GM12872 (cell line): ENCODE measurements around the gene TP53TG5.

Experiments used
- CTCF ChIP-seq: IDR thresholded peaks from 3 replicates; pipeline ENCODE4 v1.5.1; 2011; ENCODE audit warnings: low read depth, mild to moderate bottlenecking, low read length, moderate library complexity; ENCODE audit not compliant: insufficient read depth

The TP53TG5 gene

DNA sequence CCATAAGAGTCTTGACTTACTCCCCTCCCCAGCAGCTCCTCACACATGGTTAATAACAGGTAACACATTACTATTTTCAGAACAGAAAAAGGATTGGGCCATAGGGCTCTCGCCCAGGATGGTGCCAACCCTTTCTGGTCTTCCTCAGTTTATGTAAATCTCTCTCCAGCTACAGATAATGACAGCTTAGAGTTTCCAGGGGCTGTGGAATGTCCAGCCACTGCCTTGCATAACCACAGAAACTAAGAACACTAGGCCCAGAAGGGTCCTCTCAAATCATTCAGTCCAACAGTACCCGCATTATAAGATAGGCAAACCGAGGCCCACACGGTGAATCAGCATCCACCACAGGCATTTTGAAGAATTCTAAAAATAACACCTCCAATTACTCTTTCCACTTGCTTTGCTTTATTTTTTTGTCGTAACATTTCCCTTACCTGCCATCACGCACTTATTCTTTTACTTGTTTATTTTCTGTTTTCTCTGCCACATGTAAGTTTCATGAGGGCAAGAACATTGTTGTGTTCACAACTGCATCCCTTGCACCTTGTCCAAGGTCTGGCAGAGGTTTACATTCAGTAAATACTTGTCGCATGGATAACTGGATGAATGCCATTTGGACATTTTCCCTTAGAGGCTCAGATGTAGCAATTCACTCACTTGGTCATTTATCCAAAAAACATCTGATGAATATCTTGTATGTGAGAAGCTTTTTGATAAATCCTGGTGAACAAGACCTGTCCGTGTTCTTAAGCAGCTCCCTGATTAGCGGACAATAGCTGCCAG is 23.5 kb downstream of the TP53TG5 start:
- TF ChIP-seq CTCF = no peak

DNA sequence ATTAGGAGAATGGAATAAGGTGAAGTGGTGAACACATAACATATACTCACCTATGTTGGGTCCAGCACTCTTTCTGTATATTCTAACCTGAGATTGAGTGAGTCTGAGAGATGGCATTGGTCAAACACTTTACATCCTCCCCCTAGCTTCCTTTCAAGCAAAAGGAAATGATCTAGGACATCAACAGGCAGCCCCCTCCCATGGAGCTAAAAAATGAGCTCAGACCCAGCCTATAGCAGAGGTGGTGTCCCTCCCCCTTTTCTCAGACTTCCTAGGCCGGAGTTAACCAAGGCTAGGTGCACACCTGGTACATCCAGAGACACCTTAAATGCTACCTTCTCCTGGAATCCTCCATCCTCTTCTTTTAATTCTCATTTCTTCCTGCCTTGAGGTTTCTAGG is 24.4 kb downstream of the TP53TG5 start:
- TF ChIP-seq CTCF = no peak

GRCh38 chr20:45352729-45353128 is 25.4 kb downstream of the TP53TG5 start:
- TF ChIP-seq CTCF = no peak

DNA sequence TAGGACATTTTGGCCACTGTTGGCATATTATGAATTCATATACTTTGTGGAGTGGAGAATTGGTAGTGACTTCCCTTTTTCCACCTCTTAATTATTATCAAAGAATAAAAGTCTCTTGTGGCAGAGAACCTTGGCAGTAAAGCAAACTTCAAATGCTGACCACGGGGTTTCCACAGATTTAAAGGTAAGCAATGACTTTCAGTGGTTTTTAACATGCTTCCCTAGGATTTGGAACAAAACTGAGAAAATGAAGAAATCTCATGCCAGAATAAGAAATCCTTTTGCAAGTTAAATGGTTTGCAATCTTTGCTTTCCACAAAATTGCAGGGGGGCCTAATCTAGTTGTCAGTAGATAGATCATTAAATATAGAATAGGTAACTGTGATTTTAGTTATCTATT is 27.9 kb downstream of the TP53TG5 start:
- TF ChIP-seq CTCF = no peak

DNA sequence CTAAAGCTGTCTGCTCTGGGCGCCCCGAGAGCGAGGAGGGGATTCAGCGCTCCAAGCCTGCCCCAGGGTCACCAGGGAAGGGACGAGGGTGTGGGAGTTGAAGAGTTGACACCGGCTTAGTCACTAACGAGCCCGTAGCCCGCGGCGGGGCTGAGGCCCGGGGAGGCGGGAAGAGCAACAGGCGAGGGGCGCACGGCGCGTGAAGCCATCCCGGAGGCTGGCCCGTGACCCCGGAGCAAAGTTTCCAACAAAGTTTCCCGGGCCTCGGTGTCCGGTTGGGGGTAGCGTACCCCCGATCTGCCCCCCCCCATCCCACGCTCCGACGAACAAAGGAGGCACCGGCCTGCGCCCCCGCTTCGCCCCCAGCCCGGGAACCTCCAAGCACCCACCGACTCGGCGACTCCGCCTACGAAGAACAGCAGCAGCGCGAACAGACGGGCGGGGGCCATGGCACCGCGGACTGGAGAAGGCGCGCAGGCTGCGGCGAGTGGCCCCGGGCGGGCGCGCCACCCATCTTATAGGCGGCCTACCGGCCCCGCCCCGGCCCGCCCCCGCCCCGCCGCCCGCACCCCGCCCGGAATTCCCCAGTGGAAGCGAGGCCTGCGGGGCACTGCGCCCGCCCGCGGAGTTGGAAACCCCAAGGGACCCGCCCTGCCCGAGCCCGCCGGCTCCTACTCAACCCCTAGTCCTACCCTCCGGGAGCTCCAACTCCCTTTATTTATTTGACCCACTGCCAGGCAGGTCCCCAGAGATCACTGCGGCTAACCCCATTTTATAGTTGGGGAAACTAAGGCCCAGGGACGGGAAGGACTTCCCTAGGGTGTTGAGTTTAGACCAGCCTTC is 30.0 kb downstream of the TP53TG5 start, which contains the start of gene SDC4:
TSS of gene SDC4 (minus strand) at position 489 of the 843 bp plus-strand sequence. CDS start at position 449, 40 bp downstream.
- no peak for TF ChIP-seq CTCF

- no peak for TF ChIP-seq CTCF
These were observed 30.7 kb downstream of the TP53TG5 start for GRCh38 chr20:45347297-45347935.

DNA sequence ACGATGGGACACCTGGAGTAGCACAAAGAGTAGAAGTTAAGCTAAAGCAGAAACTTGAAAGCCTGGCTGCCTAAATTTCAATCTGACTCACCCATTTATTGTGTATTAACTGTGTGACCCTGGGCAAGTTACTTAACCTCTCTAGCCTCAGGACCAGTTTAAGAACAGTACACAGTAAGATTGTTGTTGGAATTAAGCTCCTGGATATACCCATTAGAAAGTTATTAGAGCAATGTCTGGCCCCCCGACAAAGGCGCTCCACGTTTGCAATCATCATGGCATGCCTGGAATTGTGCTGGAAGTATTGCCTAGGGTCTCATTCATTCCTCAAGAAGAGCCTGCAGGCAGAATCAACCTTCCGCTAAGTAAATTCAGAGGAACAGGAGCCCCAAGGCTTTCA is 31.3 kb downstream of the TP53TG5 start:
- TF ChIP-seq CTCF = no peak
